Mesenchymal stem cell (in vitro differentiated cells and primary cell): ENCODE results near the gene CDRT15.

Experiments used
- DNase-seq: peaks from one replicate; pipeline ENCODE4 v3.0.0-alpha.2; 2013
- H2AFZ ChIP-seq: one replicate; pipeline ENCODE4 v1.6.1; 2013; ENCODE audit warnings: low read depth, mild to moderate bottlenecking, control low read depth, inconsistent platforms, low read length, moderate library complexity
- H2AK5ac ChIP-seq: 2 replicates; pipeline ENCODE4 v1.6.1; 2013; ENCODE audit warnings: low read length, moderate library complexity, mild to moderate bottlenecking, inconsistent platforms; ENCODE audit not compliant: severe bottlenecking
- H2BK120ac ChIP-seq: one replicate; pipeline ENCODE4 v1.6.1; 2013; ENCODE audit warnings: low read depth, mild to moderate bottlenecking, inconsistent platforms, low read length, moderate library complexity
- H2BK12ac ChIP-seq, 2 experiments: one replicate each; pipeline ENCODE4 v1.6.1; 2013; ENCODE audit warnings: inconsistent platforms in 2 of 2, low read length in 2 of 2, mild to moderate bottlenecking in 2 of 2, moderate library complexity in 2 of 2, control low read depth in 1 of 2
- H2BK15ac ChIP-seq: one replicate; pipeline ENCODE4 v1.6.1; 2013; ENCODE audit warnings: mild to moderate bottlenecking, low read depth, inconsistent platforms; ENCODE audit not compliant: poor library complexity, severe bottlenecking
- H2BK5ac ChIP-seq: 2 replicates; pipeline ENCODE4 v1.6.1; 2013; ENCODE audit warnings: low read depth, mild to moderate bottlenecking, low read length, control low read depth, inconsistent platforms; ENCODE audit not compliant: poor library complexity, severe bottlenecking
- H3K14ac ChIP-seq, 2 experiments: one replicate each; pipeline ENCODE4 v1.6.1; 2013; ENCODE audit warnings: inconsistent platforms in 2 of 2, low read length in 2 of 2, control low read depth in 1 of 2, mild to moderate bottlenecking in 1 of 2, moderate library complexity in 1 of 2
- H3K18ac ChIP-seq, 2 experiments: one replicate each; pipeline ENCODE4 v1.6.1; 2013; ENCODE audit warnings: inconsistent platforms in 2 of 2, low read length in 2 of 2, control low read depth in 1 of 2, low read depth in 1 of 2, mild to moderate bottlenecking in 1 of 2
- H3K23ac ChIP-seq, 2 experiments: one replicate each; pipeline ENCODE4 v1.6.1; 2013; ENCODE audit warnings: inconsistent platforms in 2 of 2, low read length in 2 of 2, mild to moderate bottlenecking in 2 of 2, moderate library complexity in 2 of 2, control low read depth in 1 of 2
- H3K27ac ChIP-seq: 2 replicates; pipeline ENCODE4 v1.5.1; 2013; ENCODE audit warnings: mild to moderate bottlenecking, moderate library complexity, low read length, control low read depth, inconsistent platforms; ENCODE audit not compliant: poor library complexity, severe bottlenecking
- H3K27me3 ChIP-seq, 2 experiments: 2 replicates each; pipeline versions ENCODE4 v1.6.1 to v1.7.0; 2013; ENCODE audit warnings: low read length in 2 of 2, mild to moderate bottlenecking in 2 of 2, moderate library complexity in 2 of 2, control low read depth in 1 of 2, inconsistent platforms in 1 of 2; ENCODE audit not compliant: control insufficient read depth in 1 of 2, insufficient read depth in 1 of 2
- H3K36me3 ChIP-seq, 2 experiments: 2 replicates each; pipeline versions ENCODE4 v1.6.1 to v1.7.0; 2013; ENCODE audit warnings: low read length in 2 of 2, control low read depth in 1 of 2, inconsistent platforms in 1 of 2, low read depth in 1 of 2, mild to moderate bottlenecking in 1 of 2; ENCODE audit not compliant: insufficient read depth in 2 of 2, control insufficient read depth in 1 of 2
- H3K4ac ChIP-seq, 2 experiments: one replicate each; pipeline ENCODE4 v1.6.1; 2013; ENCODE audit warnings: inconsistent platforms in 2 of 2, low read length in 2 of 2, mild to moderate bottlenecking in 2 of 2, moderate library complexity in 2 of 2, control low read depth in 1 of 2, low read depth in 1 of 2
- H3K4me1 ChIP-seq: 2 replicates; pipeline ENCODE4 v1.6.1; 2013; ENCODE audit warnings: low read depth, low read length, control low read depth; ENCODE audit not compliant: control insufficient read depth, insufficient read depth
- H3K4me2 ChIP-seq: 2 replicates; pipeline ENCODE4 v1.6.1; 2013; ENCODE audit warnings: low read length, mild to moderate bottlenecking, inconsistent platforms; ENCODE audit not compliant: poor library complexity, severe bottlenecking
- H3K4me3 ChIP-seq, 2 experiments: 2 replicates each; pipeline versions ENCODE4 v1.5.1 to v1.7.0; 2013; ENCODE audit warnings: low read length in 2 of 2, mild to moderate bottlenecking in 2 of 2, control low read depth in 1 of 2, low read depth in 1 of 2; ENCODE audit not compliant: insufficient read depth in 1 of 2
- H3K79me1 ChIP-seq: replicated peaks from 2 replicates; pipeline ENCODE4 v1.6.1; 2013; ENCODE audit warnings: mild to moderate bottlenecking, control low read depth, low read length, inconsistent platforms; ENCODE audit not compliant: poor library complexity, severe bottlenecking
- H3K9ac ChIP-seq: 2 replicates; pipeline ENCODE4 v1.7.0; 2013; ENCODE audit warnings: mild to moderate bottlenecking, low read length, moderate library complexity
- H3K9me3 ChIP-seq: 2 replicates; pipeline ENCODE4 v1.7.0; 2013; ENCODE audit warnings: mild to moderate bottlenecking, low read length; ENCODE audit not compliant: control insufficient read depth
- H4K8ac ChIP-seq: one replicate; pipeline ENCODE4 v1.6.1; 2013; ENCODE audit warnings: inconsistent platforms, mild to moderate bottlenecking, low read length, moderate library complexity
- H4K91ac ChIP-seq: one replicate; pipeline ENCODE4 v1.6.1; 2013; ENCODE audit warnings: mild to moderate bottlenecking, low read length, inconsistent platforms
- WGBS: methylation state at CpG from one replicate; pipeline ENCODE4 v1.1.7; 2013; ENCODE audit warnings: mixed read lengths; 5-methylcytosine and 5-hydroxymethylcytosine counted together

The CDRT15 gene

GRCh38 chr17:14204084-14204483 lies 32.6 kb downstream of the CDRT15 start:
- no peak for DNase-seq
- Histone ChIP-seq H2AFZ (no peak overlapping the region), H3K9ac (no peak overlapping the region), H3K18ac (no peak overlapping the region), H3K4me3 (no peak overlapping the region), H3K9me3 (no peaks in the 10 kb centered on the region), H3K4me2 (no peak overlapping the region), H2BK15ac (no peak overlapping the region), H4K91ac (no peak overlapping the region), H3K23ac (no peak overlapping the region), H2BK120ac (no peak overlapping the region), H3K27ac (no peak overlapping the region), H3K4ac (no peak overlapping the region), H2BK5ac (no peak overlapping the region), H3K4me1 (peaks cover 4% of the 10 kb centered on the region), H3K14ac (no peak overlapping the region), H3K27me3 (no peaks in the 10 kb centered on the region), H2AK5ac (no peak overlapping the region), H3K79me1 (peaks cover 4% of the 10 kb centered on the region), H4K8ac (no peak overlapping the region), H3K36me3 (peaks cover 13 to 23% of the 10 kb centered on the region in 2 experiments), H2BK12ac (no peak overlapping the region)
- 80% methylated on average over 5 of the region's 5 CpGs for WGBS

- no peak overlapping the region for H2BK5ac ChIP-seq
- no peaks in the 10 kb centered on the region for H3K9me3 ChIP-seq
These were observed 33.3 kb downstream of the CDRT15 start for GRCh38 chr17:14203388-14203787.

GRCh38 chr17:14202388-14203166 lies 34.1 kb downstream of the CDRT15 start:
- no peak overlapping the region for H3K9ac ChIP-seq

More at GRCh38 chr17:14203388-14203787, 33.3 kb downstream of the CDRT15 start:
- Histone ChIP-seq H3K79me1 (peaks cover 4% of the 10 kb centered on the region), H2BK15ac (no peak overlapping the region), H4K8ac (no peak overlapping the region), H3K27ac (no peak overlapping the region), H2AFZ (no peak overlapping the region), H3K4ac (no peak overlapping the region), H3K18ac (no peak overlapping the region), H3K9ac (no peak overlapping the region), H3K4me1 (peaks cover 4% of the 10 kb centered on the region), H3K36me3 (peaks cover 6 to 23% of the 10 kb centered on the region in 2 experiments), H3K27me3 (no peaks in the 10 kb centered on the region), H2BK12ac (no peak overlapping the region), H2BK120ac (no peak overlapping the region), H3K23ac (no peak overlapping the region), H3K4me2 (no peak overlapping the region), H3K4me3 (no peak overlapping the region), H2AK5ac (no peak overlapping the region), H3K14ac (no peak overlapping the region), H4K91ac (no peak overlapping the region)
- DNase-seq, result no peak
- WGBS, result 94% methylated on average over 3 of the region's 3 CpGs

GRCh38 chr17:14201988-14202380 lies 34.7 kb downstream of the CDRT15 start:
- no peak overlapping the region for H2BK5ac ChIP-seq
- H4K8ac ChIP-seq, result no peak overlapping the region
- H2AK5ac ChIP-seq, result no peak overlapping the region
- H3K9me3 ChIP-seq, result no peaks in the 10 kb centered on the region
- no peak overlapping the region for H2AFZ ChIP-seq
- no peaks in the 10 kb centered on the region for H3K27me3 ChIP-seq
- no peak overlapping the region for H2BK12ac ChIP-seq
- H2BK15ac ChIP-seq, result no peak overlapping the region
- H3K27ac ChIP-seq, result no peak overlapping the region
- H3K36me3 ChIP-seq, result peaks cover 0 to 15% of the 10 kb centered on the region in 2 experiments
- H4K91ac ChIP-seq, result no peak overlapping the region
- no peak overlapping the region for H2BK120ac ChIP-seq
- WGBS, result 100% methylated on average over 2 of the region's 4 CpGs
- H3K4ac ChIP-seq, result no peak overlapping the region
- DNase-seq, result no peak
- no peak overlapping the region for H3K18ac ChIP-seq
- H3K4me3 ChIP-seq, result no peak overlapping the region
- no peak overlapping the region for H3K14ac ChIP-seq
- no peak overlapping the region for H3K23ac ChIP-seq
- peaks cover 4% of the 10 kb centered on the region for H3K4me1 ChIP-seq
- H3K9ac ChIP-seq, result no peak overlapping the region
- H3K4me2 ChIP-seq, result no peak overlapping the region
- H3K79me1 ChIP-seq, result peaks cover 5% of the 10 kb centered on the region

More at GRCh38 chr17:14202388-14203166, 34.1 kb downstream of the CDRT15 start:
- Histone ChIP-seq H3K4me1 (peaks cover 4% of the 10 kb centered on the region), H2BK15ac (no peak overlapping the region), H3K9me3 (no peaks in the 10 kb centered on the region), H3K36me3 (peaks cover 3 to 20% of the 10 kb centered on the region in 2 experiments), H3K18ac (no peak overlapping the region), H3K4me3 (no peak overlapping the region), H2BK120ac (no peak overlapping the region), H3K79me1 (peaks cover 5% of the 10 kb centered on the region), H3K27me3 (no peaks in the 10 kb centered on the region), H3K4me2 (no peak overlapping the region), H4K91ac (no peak overlapping the region), H2BK12ac (no peak overlapping the region), H3K23ac (peak overlapping the region in 1 of 2 experiments; percentile 23), H2BK5ac (no peak overlapping the region), H3K27ac (no peak overlapping the region), H3K14ac (no peak overlapping the region), H3K4ac (no peak overlapping the region), H2AK5ac (no peak overlapping the region), H2AFZ (no peak overlapping the region), H4K8ac (no peak overlapping the region)
- no peak for DNase-seq
- WGBS, result over 99% methylated on average over 10 of the region's 10 CpGs
